Uterus (tissue), 4 donors: Measurements from ENCODE around the gene CTNND2. TPM values are rescaled to one million over a fixed set of nuclear protein-coding genes. Genes with fewer than 3 reads are reported as not detected.

Source experiments
- DNase-seq, 2 donors: peaks; one replicate each; pipeline ENCODE4 v3.0.0-alpha.2; 2019 to 2020
- H3K27ac ChIP-seq, 2 donors: fragments of 200-600 bp; sonication (generic); 1 replicate in 1 of 2; 2 replicates in 1 of 2; pipeline ENCODE4 v1.5.1; 2016 to 2018
- H3K27me3 ChIP-seq, 2 donors: fragments of 200-600 bp; sonication (generic); one replicate each; pipeline ENCODE4 v1.5.1; 2018 to 2019; ENCODE audit warnings: control low read depth in 1 of 2
- H3K36me3 ChIP-seq, 2 donors: fragments of 200-600 bp; sonication (generic); one replicate each; pipeline ENCODE4 v1.5.1; 2019; ENCODE audit warnings: control low read depth in 1 of 2
- H3K4me1 ChIP-seq, 2 donors: fragments of 200-600 bp; sonication (generic); one replicate each; pipeline ENCODE4 v1.5.1; 2018 to 2019; ENCODE audit warnings: control low read depth in 1 of 2
- H3K4me3 ChIP-seq, 2 donors: fragments of 200-600 bp; sonication (generic); 1 replicate in 1 of 2; 2 replicates in 1 of 2; pipeline ENCODE4 v1.5.1; 2018 to 2019; ENCODE audit warnings: mild to moderate bottlenecking in 1 of 2
- H3K9me3 ChIP-seq, 2 donors: fragments of 200-600 bp; sonication (generic); one replicate each; pipeline ENCODE4 v1.5.1; 2019; ENCODE audit warnings: control low read depth in 1 of 2
- POLR2A ChIP-seq, 2 donors: fragments of 450-650 bp; IDR thresholded peaks; one replicate each; pipeline ENCODE4 v1.6.1; 2016; ENCODE audit warnings: antibody characterized with exemption in 2 of 2, mild to moderate bottlenecking in 1 of 2, moderate library complexity in 1 of 2
- intact Hi-C: fragments of 100-400 bp; cut with DNase I; formaldehyde crosslinking; loops from one replicate; pipeline ENCODE4 v1.15.1; 2023; ENCODE audit warnings: low total_unique reads
- total RNA-seq, 4 donors: library from RNA; depleted of rRNA in 3 of 4; stranded (reverse); fragments of >200 nt in 3 of 4; gene quantifications; one replicate each; pipeline versions ENCODE4 v1.1.0 to v1.2.4, GENCODE V29; 2014 to 2023
- TF ChIP-seq, protein P1 (sequence below), 4 experiments: fragments of 200-600 bp in 2 of 4; fragments of 450-650 bp in 2 of 4; sonication (generic) in 2 of 4; IDR thresholded peaks; one replicate each; pipeline ENCODE4 v1.5.1; 2016 to 2019; ENCODE audit warnings: antibody characterized with exemption in 4 of 4, mild to moderate bottlenecking in 2 of 4, moderate library complexity in 1 of 4
- donor health status: DM: yes; HTN: yes; CAD: no.

The CTNND2 gene
- total RNA-seq, 4 donors from 2014 or later = 0.49 to 1.2 TPM; not detected in 2

DNA sequence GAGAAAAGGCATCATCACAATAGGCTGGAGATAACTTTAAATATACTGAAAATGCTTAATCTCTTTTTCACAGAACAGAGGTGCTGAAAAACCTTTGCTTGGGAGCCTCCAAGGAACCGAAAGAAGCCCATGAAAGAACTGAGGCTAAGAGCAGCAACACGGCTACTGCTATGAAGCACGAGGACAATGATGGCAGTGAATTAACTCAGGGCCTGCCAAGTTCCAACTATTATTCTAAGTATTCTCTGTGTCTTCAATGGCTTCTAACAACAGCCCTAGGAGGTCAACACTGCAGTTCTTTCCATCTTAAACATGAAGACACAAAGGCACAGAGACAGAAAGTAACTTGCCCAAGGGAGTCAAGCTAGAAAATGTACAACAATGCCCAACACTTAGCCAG lies 850.2 kb downstream of the CTNND2 start:
- intact Hi-C loops = no loop called here
- H3K4me1 ChIP-seq = no peaks in the 10 kb centered on the region
- no peak overlapping the region for H3K27ac ChIP-seq
- H3K9me3 ChIP-seq = no peaks in the 10 kb centered on the region
- no peaks in the 10 kb centered on the region for H3K36me3 ChIP-seq
- no peak for DNase-seq
- H3K27me3 ChIP-seq = no peaks in the 10 kb centered on the region
- no peak overlapping the region for H3K4me3 ChIP-seq
- no peak for TF ChIP-seq POLR2A (IDR thresholded peaks at IDR 0.05)
- TF ChIP-seq, protein P1, sequence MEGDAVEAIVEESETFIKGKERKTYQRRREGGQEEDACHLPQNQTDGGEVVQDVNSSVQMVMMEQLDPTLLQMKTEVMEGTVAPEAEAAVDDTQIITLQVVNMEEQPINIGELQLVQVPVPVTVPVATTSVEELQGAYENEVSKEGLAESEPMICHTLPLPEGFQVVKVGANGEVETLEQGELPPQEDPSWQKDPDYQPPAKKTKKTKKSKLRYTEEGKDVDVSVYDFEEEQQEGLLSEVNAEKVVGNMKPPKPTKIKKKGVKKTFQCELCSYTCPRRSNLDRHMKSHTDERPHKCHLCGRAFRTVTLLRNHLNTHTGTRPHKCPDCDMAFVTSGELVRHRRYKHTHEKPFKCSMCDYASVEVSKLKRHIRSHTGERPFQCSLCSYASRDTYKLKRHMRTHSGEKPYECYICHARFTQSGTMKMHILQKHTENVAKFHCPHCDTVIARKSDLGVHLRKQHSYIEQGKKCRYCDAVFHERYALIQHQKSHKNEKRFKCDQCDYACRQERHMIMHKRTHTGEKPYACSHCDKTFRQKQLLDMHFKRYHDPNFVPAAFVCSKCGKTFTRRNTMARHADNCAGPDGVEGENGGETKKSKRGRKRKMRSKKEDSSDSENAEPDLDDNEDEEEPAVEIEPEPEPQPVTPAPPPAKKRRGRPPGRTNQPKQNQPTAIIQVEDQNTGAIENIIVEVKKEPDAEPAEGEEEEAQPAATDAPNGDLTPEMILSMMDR (IDR thresholded peaks at IDR 0.05) = no peak

DNA sequence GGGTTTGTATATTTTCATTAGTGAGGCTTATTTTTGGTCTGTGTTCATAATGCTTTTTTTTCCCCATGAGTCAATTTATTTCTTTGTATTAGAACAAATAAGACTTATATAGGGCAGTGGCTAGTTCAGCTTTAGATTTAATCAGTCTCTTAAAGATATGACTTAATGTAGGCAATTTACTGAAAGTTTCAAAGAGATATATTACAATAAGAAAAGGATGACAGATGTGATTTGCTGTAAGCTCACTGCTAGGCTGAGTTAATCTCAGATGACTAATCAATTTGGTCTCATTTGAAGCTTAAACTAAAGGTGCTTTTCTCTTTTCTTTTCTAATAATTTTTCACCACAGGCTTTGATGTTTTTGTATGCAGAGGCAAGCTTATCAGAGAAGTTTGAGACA lies 851.4 kb downstream of the CTNND2 start:
- DNase-seq = no peak
- Histone ChIP-seq H3K4me3 (no peak overlapping the region), H3K27me3 (no peaks in the 10 kb centered on the region), H3K27ac (no peak overlapping the region), H3K9me3 (no peaks in the 10 kb centered on the region), H3K4me1 (no peaks in the 10 kb centered on the region), H3K36me3 (no peaks in the 10 kb centered on the region)
- TF ChIP-seq, protein P1 (IDR thresholded peaks at IDR 0.05) = no peak
- no peak for TF ChIP-seq POLR2A (IDR thresholded peaks at IDR 0.05)
- intact Hi-C loops = no loop called here

DNA sequence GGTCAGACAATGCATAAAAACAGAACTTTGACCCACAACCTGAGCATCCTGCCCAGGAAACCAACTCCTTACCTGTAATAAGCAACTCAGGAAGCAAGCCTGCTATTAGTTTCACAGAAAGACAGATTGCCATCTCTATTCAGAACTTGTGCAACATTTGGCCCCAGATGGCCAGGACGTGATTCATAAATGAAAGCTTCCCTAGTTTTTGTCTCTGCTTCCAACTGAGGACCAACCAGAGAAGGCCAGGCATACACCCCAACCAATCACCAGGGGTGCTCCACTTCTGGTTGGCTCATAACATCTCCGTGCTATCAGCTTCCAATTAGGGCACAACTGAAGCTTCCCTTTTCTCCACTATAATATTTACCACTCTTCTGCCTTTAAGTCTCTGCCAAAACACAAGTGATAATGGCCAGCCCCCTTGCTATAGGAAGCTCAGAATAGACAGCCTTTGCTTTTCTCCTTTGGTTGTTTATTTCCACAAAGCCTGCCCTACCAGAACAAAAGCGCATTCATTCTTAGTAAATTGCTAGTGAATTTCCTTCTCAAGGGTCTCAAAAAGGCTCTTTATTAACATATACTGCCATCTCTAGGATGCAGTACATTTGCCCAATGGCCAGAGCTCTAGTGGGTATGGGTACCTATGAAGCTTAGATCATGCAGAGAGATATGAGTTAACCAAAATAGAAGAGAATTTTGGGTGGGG lies 853.5 kb downstream of the CTNND2 start:
- no peak for DNase-seq
- H3K27ac ChIP-seq = no peak overlapping the region

DNA sequence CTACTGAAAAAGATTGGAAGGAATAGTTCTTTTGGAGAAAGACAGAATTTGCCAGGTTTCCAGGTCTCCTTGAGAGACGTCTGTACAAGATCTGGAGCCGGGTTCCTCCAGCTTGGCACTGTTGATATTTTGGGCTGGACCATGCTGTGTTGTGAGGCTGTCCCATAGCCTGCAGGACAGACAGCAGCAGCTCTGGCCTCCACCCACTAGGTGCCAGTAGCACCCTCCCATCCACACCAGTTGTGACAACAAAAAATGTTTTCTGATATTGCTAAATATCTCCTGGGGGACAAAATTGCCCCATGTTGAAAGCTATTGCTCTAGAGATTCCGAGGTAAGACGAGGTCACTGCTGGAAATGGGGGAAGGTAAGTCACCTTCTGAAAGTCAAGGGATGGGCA lies 855.5 kb downstream of the CTNND2 start:
- no peak for DNase-seq
- TF ChIP-seq, protein P1 (IDR thresholded peaks at IDR 0.05) = no peak
- TF ChIP-seq POLR2A (IDR thresholded peaks at IDR 0.05) = no peak
- intact Hi-C loops = no loop called here
- Histone ChIP-seq H3K27me3 (no peaks in the 10 kb centered on the region), H3K27ac (no peak overlapping the region), H3K9me3 (no peaks in the 10 kb centered on the region), H3K4me3 (no peak overlapping the region), H3K4me1 (no peaks in the 10 kb centered on the region), H3K36me3 (no peaks in the 10 kb centered on the region)

More for the DNA sequence above, 853.5 kb downstream of the CTNND2 start:
- intact Hi-C loops = no loop called here
- no peaks in the 10 kb centered on the region for H3K9me3 ChIP-seq
- no peak for TF ChIP-seq POLR2A (IDR thresholded peaks at IDR 0.05)
- TF ChIP-seq, protein P1 (IDR thresholded peaks at IDR 0.05) = no peak
- no peak overlapping the region for H3K4me3 ChIP-seq
- H3K36me3 ChIP-seq = no peaks in the 10 kb centered on the region
- no peaks in the 10 kb centered on the region for H3K27me3 ChIP-seq
- H3K4me1 ChIP-seq = no peaks in the 10 kb centered on the region

DNA sequence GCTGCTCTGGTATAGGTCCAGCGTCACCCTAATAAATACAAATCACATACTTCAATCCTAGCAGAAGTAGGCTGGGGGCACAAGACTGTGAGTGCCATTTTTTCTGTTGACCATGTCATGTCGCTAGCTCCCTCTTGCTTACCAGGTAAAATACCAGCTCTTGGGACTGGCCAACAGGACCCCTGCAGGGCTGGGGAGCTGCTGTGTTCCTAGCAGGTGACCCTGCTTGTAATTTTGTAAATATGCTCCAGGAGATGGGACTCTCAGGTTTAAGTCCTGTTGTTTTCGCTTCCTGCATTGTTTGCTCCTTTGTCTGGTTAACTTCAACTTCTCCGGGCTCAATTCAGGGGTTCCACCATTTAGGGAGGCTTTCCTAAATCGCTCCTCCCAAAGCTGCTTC lies 856.6 kb downstream of the CTNND2 start:
- Histone ChIP-seq H3K27ac (no peak overlapping the region), H3K4me3 (no peak overlapping the region), H3K36me3 (no peaks in the 10 kb centered on the region), H3K27me3 (no peaks in the 10 kb centered on the region), H3K4me1 (no peaks in the 10 kb centered on the region), H3K9me3 (no peaks in the 10 kb centered on the region)
- TF ChIP-seq, protein P1 (IDR thresholded peaks at IDR 0.05) = no peak
- TF ChIP-seq POLR2A (IDR thresholded peaks at IDR 0.05) = no peak
- no peak for DNase-seq
- intact Hi-C loops = no loop called here
